Neural progenitor cell (in vitro differentiated cells): ENCODE results near the gene LAMB1.

Experiments
- CTCF ChIP-seq: fragments of 200-600 bp; sonication (generic); IDR thresholded peaks from 2 replicates; pipeline ENCODE4 v1.5.1; 2017; ENCODE audit warnings: antibody characterized with exemption, mild to moderate bottlenecking
- EZH2 ChIP-seq: fragments of 200-600 bp; sonication (generic); IDR thresholded peaks from 2 replicates; pipeline ENCODE4 v1.6.1; 2017; ENCODE audit warnings: antibody characterized with exemption, mild to moderate bottlenecking, moderate library complexity
- EZH2phosphoT487 ChIP-seq: fragments of 200-600 bp; sonication (generic); IDR thresholded peaks from 2 replicates; pipeline ENCODE4 v1.6.1; 2017; ENCODE audit warnings: antibody characterized with exemption

GRCh38 chr7:107931740-107932515 lies 71.0 kb downstream of the LAMB1 start:
- TF ChIP-seq CTCF = no peak
- TF ChIP-seq EZH2 = no peak
- TF ChIP-seq EZH2phosphoT487 = no peak
